GM21528 (cell line): ENCODE data around the gene NME8.

ENCODE experiments used
- ATAC-seq: cut with Tn5 transposase; IDR thresholded peaks from one replicate; pipeline ENCODE4 v1.9.1; 2021; ENCODE audit warnings: mild to moderate bottlenecking, moderate library complexity; ENCODE audit not compliant: unreplicated experiment, low FRiP score

The NME8 gene

DNA sequence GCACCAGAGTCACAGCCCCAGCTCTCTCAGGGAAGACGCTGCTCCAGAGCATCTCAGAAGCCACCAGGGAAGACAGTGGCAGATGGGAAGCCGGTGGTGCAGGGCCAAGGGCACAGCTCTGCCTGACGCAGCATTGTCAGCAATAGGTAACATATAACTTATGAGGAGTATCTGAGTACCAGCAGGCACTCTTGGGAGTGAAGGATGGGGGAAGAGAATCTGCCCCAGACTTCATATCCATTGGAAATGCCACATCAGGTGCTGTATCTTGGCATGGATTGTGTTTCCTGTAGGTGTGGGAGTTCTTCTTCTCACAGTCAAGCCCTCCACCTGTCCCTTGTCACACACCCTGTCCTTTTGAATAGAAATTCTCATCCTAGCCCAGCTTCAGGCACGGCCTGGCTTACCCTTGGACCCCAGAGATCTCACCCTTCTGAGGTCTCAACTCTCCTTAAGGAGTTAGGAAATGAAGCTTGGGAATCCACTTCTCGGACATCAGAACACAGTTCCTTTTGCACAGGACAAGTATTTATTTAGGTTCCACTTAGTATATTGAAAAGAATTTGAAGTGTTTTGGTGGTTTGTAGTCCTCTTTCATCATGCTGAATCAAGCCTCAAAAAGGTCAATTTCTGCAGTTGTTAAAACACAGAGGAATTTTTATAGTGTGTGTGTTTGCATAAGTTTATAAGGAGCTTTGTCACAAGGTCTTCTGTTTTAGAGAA is 82.0 kb downstream of the NME8 start:
- ATAC-seq, result no peak

DNA sequence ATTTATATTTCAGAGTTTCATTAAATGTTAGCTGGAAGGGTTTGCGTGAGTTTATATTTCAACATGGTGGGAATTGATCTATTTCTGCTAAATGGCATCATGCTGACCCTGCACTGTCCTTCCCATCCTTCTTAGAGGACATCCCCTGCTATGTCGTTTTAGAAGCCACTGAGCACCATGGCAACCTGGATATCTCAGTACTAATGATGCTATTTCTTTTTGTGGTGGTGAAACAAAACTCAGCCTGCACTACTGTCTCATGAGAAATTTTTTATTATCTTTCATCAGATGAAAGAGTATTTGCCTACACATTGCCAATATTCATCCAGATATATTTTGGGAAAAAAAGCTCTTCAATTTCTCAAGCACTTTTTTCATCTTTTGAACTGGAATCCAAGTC is 84.1 kb downstream of the NME8 start:
- no peak for ATAC-seq

DNA sequence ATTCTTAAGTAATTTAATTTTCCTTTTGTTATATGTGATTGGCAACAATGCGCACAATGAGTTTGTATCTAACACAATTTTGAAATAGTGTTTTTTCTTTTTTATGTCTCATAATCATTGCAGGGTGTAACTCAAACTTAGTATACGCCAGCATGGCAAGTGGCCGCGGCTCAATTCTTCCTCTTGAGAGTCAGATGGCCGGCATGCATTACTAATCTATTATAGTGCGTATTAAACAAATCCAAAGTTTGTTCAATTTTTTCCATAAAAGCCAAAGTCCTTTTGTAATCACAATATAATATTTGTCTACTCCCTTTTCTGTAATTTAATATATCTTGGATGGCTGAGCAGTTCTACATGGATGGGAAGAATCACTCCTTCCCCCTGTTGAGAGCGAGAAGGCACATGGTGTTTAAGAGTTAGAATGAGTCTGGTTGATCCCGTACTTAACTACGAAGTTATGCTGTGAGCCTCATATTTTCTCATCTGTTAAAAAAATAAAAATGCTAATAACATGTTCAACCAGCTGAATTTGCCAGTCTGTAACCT is 84.7 kb downstream of the NME8 start:
- ATAC-seq, result no peak

DNA sequence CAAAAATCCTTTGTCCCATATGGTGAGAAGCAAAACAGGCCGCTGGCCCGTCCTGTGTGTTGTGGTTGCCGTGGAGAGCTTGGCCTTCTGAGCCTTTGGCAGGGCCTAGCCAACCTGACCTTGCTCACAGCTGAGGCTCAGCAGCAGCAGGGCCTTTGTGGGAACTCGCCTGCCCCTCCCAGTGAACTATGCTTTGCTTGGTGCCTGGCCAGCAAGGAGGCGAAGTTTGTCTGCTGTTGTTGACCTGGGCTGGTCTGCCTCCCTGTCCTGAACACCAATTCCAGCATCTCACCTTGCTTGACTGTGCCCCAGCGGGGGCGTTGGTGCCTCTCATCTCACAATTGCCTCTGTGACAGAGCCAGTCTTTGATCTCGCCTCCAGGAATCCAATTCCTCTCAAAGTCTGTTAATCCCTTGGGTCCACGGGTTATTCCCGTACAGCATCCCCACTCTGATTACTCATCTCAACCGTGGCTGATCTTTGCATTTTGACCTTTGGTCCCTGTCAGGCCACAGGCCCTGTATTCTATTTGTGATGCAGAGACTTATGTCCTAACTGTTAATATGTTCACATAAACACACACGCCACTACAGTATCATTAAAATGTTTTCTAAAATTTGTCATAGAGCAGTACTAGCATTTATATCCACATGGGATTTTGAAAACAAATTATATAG is 94.7 kb downstream of the NME8 start:
- no peak for ATAC-seq

DNA sequence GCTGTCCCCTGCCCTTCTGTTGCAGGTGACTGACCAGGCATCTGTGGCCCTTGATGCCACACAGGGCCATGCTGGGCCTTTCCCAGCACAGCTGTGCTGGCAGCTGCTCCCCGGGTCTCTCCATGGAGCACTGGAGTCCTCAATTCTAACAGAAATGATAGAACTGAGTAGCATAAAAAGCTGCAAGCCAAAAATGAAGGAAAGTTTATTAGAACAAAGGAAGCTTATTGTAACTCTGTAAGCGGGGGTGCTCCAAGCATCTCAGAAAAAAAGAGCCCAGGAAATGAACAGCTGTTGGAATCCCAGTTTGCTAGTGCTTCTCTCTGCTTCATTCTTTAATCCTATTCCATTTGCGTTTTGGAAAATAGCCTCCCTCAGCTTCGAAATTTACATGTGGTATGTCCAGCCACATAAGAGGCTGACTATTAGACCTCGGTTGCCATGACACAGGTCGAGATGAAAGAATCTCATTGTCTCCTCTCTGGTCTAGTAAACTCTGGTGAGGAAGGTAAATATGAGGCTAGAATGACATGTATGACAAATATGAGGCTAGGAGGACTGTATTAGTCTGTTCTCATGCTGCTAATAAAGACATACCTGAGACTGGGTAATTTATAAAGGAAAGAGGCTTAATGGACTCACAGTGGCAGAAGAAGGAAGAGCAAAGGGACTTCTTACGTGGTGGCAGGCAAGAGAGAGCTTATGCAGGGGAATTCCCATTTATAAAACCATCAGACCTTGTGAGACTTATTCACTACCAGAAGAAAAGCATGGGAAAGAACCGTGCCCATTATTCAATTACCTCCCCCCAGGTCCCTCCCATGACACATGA is 95.7 kb downstream of the NME8 start:
- no peak for ATAC-seq

DNA sequence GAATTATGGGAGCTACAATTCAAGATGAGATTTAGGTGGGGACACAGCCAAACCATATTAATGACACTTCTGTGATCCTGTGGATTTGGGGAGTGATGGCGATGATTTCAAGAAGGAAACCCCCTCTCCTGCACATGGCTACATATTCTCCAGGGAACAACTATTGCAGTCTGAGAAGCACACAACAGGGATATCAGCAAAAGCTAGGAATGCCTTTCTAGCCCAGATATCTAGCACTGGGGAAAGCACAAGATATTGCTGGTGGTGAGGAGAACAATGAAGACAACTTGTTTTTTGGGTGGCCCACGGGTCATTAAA is 96.3 kb downstream of the NME8 start:
- ATAC-seq, result no peak

DNA sequence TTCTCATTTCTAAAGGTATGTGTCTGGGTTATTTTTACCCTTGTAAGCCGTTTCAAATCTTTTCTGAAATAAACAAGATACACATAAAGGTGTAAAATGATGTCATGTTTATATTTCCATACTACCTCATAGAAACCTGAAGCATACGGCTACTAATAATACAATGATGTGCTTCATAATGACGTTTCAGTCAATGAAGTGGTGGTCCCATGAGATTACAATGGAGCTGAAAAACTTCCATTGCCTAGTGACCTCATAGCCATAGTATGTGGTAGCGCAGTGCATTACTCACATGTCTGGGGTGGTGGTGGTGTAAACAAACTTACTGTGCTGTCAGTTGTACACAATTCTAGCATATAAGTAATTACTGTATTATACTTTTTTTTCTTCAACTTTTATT is 96.9 kb downstream of the NME8 start:
- no peak for ATAC-seq

DNA sequence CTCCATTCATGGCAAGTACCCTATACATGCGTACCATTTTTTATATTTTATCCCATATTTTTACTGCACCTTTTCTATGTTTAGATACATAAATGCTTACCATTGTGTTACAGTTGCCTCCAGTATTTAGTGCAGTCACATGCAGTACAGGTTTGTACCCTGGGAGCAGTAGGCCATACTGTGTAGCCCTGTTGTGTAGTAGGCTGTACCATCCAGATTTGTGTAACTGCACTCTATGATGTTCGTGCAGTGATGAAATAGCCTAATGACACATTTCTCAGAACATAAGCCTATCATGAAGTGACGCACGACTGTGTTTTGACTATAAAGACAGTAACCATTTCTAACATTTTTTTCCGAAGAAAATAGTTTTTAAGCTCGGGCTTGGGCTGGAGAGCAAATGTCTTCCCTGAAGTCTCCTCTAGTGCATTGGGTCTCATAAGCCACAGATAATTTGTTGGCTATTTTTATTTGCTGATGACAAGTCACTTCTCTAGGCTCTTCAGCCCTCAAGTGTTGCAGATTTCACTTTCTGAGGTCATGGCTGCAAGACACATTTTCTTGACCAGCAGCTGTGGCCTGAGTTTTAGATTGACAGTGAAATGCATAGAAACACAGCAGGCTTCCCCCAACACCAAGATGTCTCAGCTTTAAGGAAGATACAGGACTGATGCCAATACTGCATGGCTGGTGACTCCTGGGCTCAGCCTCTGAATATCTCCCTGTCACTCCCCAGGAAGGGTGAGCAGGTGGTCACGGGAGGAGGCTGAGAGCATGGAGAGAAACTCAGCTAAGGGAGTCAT is 98.9 kb downstream of the NME8 start:
- no peak for ATAC-seq

DNA sequence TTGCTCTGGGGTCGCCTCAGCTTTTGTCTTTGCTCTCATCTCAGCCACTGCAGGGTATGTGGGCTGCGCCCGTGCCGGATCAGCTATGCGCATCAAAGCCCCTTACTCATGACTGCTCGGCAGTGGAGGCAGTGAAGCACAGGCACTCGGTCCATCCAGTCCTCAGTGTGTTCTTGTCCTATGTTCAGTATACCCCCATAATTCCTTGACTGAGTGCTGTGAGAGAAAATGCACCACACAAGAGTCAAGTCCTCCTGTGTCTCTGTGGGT is 99.5 kb downstream of the NME8 start:
- no peak for ATAC-seq
